Ishikawa (cell line): ENCODE results near the gene NPLOC4.

Source experiments
- CEBPB ChIP-seq: IDR thresholded peaks from 2 replicates; pipeline ENCODE4 v1.6.1; 2012
- CREB1 ChIP-seq: IDR thresholded peaks from 2 replicates; pipeline ENCODE4 v1.6.1; 2012; ENCODE audit warnings: low read depth
- EGR1 ChIP-seq: IDR thresholded peaks from 2 replicates; pipeline ENCODE4 v1.6.1; 2012
- EP300 ChIP-seq: IDR thresholded peaks from 2 replicates; pipeline ENCODE4 v1.6.1; 2012; ENCODE audit warnings: borderline replicate concordance
- FOXM1 ChIP-seq: IDR thresholded peaks from 2 replicates; pipeline ENCODE4 v1.6.1; 2012; ENCODE audit warnings: low read depth, borderline replicate concordance
- MAX ChIP-seq: IDR thresholded peaks from 2 replicates; pipeline ENCODE4 v1.6.1; 2012
- NFIC ChIP-seq: IDR thresholded peaks from 2 replicates; pipeline ENCODE4 v1.6.1; 2012
- TAF1 ChIP-seq: IDR thresholded peaks from 2 replicates; pipeline ENCODE4 v1.6.1; 2012; ENCODE audit warnings: low read depth, mild to moderate bottlenecking
- TEAD4 ChIP-seq: IDR thresholded peaks from 2 replicates; pipeline ENCODE4 v1.6.1; 2012
- USF1 ChIP-seq: IDR thresholded peaks from 2 replicates; pipeline ENCODE4 v1.6.1; 2012
- YY1 ChIP-seq: IDR thresholded peaks from 2 replicates; pipeline ENCODE4 v1.6.1; 2012; ENCODE audit warnings: low read depth
- ZBTB7A ChIP-seq: IDR thresholded peaks from 2 replicates; pipeline ENCODE4 v1.6.1; 2012; ENCODE audit warnings: low read depth
- TF ChIP-seq, protein P1 (sequence below): IDR thresholded peaks from 2 replicates; pipeline ENCODE4 v1.6.1; 2012; ENCODE audit warnings: low read depth, mild to moderate bottlenecking

- TF ChIP-seq TAF1 = no peak
- peak; percentile 97 for TF ChIP-seq MAX
- no peak for TF ChIP-seq CREB1
- TF ChIP-seq CEBPB = no peak
- TF ChIP-seq ZBTB7A = no peak
- no peak for TF ChIP-seq NFIC
- TF ChIP-seq TEAD4 = no peak
- no peak for TF ChIP-seq EP300
- TF ChIP-seq FOXM1 = no peak
- TF ChIP-seq USF1 = 0 out of 2 replicates have a peak, but pooled peaks have one; percentile 28
- TF ChIP-seq, protein P1, sequence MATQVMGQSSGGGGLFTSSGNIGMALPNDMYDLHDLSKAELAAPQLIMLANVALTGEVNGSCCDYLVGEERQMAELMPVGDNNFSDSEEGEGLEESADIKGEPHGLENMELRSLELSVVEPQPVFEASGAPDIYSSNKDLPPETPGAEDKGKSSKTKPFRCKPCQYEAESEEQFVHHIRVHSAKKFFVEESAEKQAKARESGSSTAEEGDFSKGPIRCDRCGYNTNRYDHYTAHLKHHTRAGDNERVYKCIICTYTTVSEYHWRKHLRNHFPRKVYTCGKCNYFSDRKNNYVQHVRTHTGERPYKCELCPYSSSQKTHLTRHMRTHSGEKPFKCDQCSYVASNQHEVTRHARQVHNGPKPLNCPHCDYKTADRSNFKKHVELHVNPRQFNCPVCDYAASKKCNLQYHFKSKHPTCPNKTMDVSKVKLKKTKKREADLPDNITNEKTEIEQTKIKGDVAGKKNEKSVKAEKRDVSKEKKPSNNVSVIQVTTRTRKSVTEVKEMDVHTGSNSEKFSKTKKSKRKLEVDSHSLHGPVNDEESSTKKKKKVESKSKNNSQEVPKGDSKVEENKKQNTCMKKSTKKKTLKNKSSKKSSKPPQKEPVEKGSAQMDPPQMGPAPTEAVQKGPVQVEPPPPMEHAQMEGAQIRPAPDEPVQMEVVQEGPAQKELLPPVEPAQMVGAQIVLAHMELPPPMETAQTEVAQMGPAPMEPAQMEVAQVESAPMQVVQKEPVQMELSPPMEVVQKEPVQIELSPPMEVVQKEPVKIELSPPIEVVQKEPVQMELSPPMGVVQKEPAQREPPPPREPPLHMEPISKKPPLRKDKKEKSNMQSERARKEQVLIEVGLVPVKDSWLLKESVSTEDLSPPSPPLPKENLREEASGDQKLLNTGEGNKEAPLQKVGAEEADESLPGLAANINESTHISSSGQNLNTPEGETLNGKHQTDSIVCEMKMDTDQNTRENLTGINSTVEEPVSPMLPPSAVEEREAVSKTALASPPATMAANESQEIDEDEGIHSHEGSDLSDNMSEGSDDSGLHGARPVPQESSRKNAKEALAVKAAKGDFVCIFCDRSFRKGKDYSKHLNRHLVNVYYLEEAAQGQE = no peak
- TF ChIP-seq YY1 = no peak
- TF ChIP-seq EGR1 = no peak
Observed at GRCh38 chr17:81684442-81684911, 47.6 kb upstream of the NPLOC4 start.
